Activated naive CD8-positive, alpha-beta T cell (primary cell): ENCODE data around the gene WFS1.
A peak's percentile ranks its signal among the peaks of the same experiment; 100 is the strongest.

Source experiments
- H3K27ac Mint-ChIP-seq: one replicate; pipeline ENCODE4 v1.8.0; 2021; ENCODE audit warnings: mixed read lengths
- H3K27me3 Mint-ChIP-seq: one replicate; pipeline ENCODE4 v1.8.0; 2021; ENCODE audit warnings: mixed read lengths
- H3K36me3 Mint-ChIP-seq: one replicate; pipeline ENCODE4 v1.8.0; 2021; ENCODE audit warnings: mixed read lengths
- H3K4me1 Mint-ChIP-seq: one replicate; pipeline ENCODE4 v1.8.0; 2021; ENCODE audit warnings: low read depth, mixed read lengths
- H3K4me3 Mint-ChIP-seq: one replicate; pipeline ENCODE4 v1.8.0; 2021; ENCODE audit warnings: mild to moderate bottlenecking, mixed read lengths
- H3K9me3 Mint-ChIP-seq: one replicate; pipeline ENCODE4 v1.8.0; 2021; ENCODE audit warnings: low read depth, mixed read lengths

Gene WFS1

DNA sequence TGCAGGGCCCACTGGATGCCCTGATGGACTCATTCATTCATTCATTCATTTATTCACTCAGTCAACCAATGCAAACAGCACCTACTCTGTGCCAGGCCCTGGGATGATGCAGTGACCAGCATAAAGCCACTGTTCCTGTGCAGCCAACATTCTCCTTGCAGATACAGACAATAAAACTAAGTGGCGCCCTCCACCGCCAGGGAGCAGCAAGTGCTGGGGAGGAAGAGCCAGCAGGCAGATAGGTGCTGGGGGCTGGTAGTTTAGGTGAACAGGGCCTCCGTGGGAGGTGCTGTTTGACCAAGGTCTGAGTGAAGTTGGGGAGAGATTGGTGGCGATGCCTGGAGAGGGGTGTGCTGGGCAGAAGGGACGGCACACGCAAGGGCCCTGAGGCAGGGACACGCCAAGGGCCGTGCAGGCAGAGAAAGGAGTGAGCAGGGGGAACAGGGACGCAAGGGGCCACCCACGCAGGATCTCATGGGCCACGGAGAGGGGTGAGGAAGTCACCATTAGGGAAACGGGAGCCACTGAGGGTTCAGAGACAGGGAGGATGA lies 65.5 kb downstream of the WFS1 start:
- no peaks in the 10 kb centered on the region for H3K36me3 Mint-ChIP-seq
- H3K4me1 Mint-ChIP-seq = peaks cover 13% of the 10 kb centered on the region
- no peak overlapping the region for H3K27ac Mint-ChIP-seq
- no peak overlapping the region for H3K4me3 Mint-ChIP-seq
- H3K27me3 Mint-ChIP-seq = peaks cover 21% of the 10 kb centered on the region
- H3K9me3 Mint-ChIP-seq = no peaks in the 10 kb centered on the region

- Mint-ChIP-seq H3K4me1 (peaks cover 13% of the 10 kb centered on the region), H3K4me3 (no peak overlapping the region), H3K27ac (no peak overlapping the region), H3K9me3 (no peaks in the 10 kb centered on the region), H3K27me3 (peaks cover 25% of the 10 kb centered on the region), H3K36me3 (no peaks in the 10 kb centered on the region)
These were observed 66.5 kb downstream of the WFS1 start for GRCh38 chr4:6336166-6336565.

GRCh38 chr4:6337331-6337935 lies 67.8 kb downstream of the WFS1 start:
- no peak overlapping the region for H3K27ac Mint-ChIP-seq
- H3K36me3 Mint-ChIP-seq = no peaks in the 10 kb centered on the region
- H3K4me3 Mint-ChIP-seq = no peak overlapping the region
- no peaks in the 10 kb centered on the region for H3K9me3 Mint-ChIP-seq
- H3K27me3 Mint-ChIP-seq = peaks cover 28% of the 10 kb centered on the region
- peaks cover 13% of the 10 kb centered on the region for H3K4me1 Mint-ChIP-seq

- peak overlapping the region; percentile 10 for H3K4me3 Mint-ChIP-seq
- H3K27ac Mint-ChIP-seq = no peak overlapping the region
- H3K36me3 Mint-ChIP-seq = no peaks in the 10 kb centered on the region
These were observed 68.7 kb downstream of the WFS1 start for GRCh38 chr4:6338175-6338950.

GRCh38 chr4:6338951-6339817 lies 69.5 kb downstream of the WFS1 start:
- peaks cover 23% of the 10 kb centered on the region for H3K27me3 Mint-ChIP-seq
- H3K9me3 Mint-ChIP-seq = no peaks in the 10 kb centered on the region
- no peak overlapping the region for H3K4me3 Mint-ChIP-seq
- H3K27ac Mint-ChIP-seq = no peak overlapping the region
- H3K36me3 Mint-ChIP-seq = no peaks in the 10 kb centered on the region
- H3K4me1 Mint-ChIP-seq = peaks cover 13% of the 10 kb centered on the region

More at GRCh38 chr4:6338175-6338950, 68.7 kb downstream of the WFS1 start:
- H3K4me1 Mint-ChIP-seq = peaks cover 13% of the 10 kb centered on the region
- H3K27me3 Mint-ChIP-seq = peaks cover 24% of the 10 kb centered on the region
- H3K9me3 Mint-ChIP-seq = no peaks in the 10 kb centered on the region

- Mint-ChIP-seq H3K4me3 (no peak overlapping the region), H3K27me3 (peaks cover 22% of the 10 kb centered on the region), H3K36me3 (no peaks in the 10 kb centered on the region), H3K27ac (no peak overlapping the region), H3K9me3 (no peaks in the 10 kb centered on the region), H3K4me1 (peaks cover 13% of the 10 kb centered on the region)
These were observed 70.3 kb downstream of the WFS1 start for GRCh38 chr4:6339818-6340445.

DNA sequence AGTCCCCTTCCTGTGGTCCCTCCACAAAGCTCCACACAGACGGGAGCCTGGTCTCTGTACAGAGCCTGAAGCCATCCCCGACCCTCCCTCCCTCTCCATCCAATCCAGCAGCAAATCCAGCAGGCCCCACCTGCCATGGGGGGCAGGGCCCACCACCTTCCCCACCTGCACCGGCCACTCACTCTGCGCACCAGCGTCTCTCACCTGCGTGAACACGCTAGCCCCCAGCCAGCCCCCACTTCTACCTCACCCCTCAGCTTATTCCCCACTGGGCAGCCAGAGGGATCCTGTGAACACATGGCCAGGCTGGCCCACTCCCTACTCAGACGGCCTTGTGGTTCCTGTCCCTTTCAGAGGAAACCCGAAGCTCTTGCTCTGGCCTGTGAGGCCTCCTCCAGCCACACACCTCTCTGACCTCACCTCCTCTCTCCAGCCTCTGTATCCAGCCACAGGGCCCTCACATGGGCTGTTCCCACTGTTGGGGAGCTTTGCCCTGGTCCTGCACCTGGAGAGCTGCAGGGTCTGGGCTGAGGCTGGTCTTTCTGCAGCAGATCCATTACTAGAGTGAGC lies 70.9 kb downstream of the WFS1 start:
- H3K4me1 Mint-ChIP-seq = peaks cover 13% of the 10 kb centered on the region
- peaks cover 17% of the 10 kb centered on the region for H3K27me3 Mint-ChIP-seq
- no peaks in the 10 kb centered on the region for H3K9me3 Mint-ChIP-seq

DNA sequence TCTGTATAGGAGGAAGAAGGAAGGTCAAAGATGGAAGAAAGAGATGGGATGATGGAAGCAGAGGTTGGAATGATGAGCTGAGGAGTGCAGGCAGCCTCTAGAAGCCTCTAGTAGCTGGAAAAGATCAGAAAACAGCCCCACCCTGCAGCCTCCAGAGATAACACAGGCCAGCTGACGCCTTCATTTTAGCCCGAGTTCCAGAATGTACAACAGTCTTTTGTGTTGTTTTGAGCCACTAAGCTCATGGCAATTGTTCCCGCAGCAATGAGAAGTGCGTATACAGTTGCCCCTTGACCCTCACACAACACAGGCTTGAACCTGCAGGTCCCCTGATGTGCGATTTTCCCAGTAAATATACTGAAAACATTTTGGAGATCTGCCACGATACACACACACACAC lies 72.0 kb downstream of the WFS1 start:
- peaks cover 13% of the 10 kb centered on the region for H3K4me1 Mint-ChIP-seq
- peaks cover 17% of the 10 kb centered on the region for H3K27me3 Mint-ChIP-seq
- no peaks in the 10 kb centered on the region for H3K36me3 Mint-ChIP-seq
- H3K9me3 Mint-ChIP-seq = no peaks in the 10 kb centered on the region
- no peak overlapping the region for H3K27ac Mint-ChIP-seq
- no peak overlapping the region for H3K4me3 Mint-ChIP-seq

More for the DNA sequence above, 70.9 kb downstream of the WFS1 start:
- no peaks in the 10 kb centered on the region for H3K36me3 Mint-ChIP-seq
- H3K27ac Mint-ChIP-seq = no peak overlapping the region
- H3K4me3 Mint-ChIP-seq = no peak overlapping the region

GRCh38 chr4:6342530-6343293 lies 73.1 kb downstream of the WFS1 start:
- no peak overlapping the region for H3K4me3 Mint-ChIP-seq
- peaks cover 13% of the 10 kb centered on the region for H3K27me3 Mint-ChIP-seq
- no peaks in the 10 kb centered on the region for H3K9me3 Mint-ChIP-seq
- H3K36me3 Mint-ChIP-seq = no peaks in the 10 kb centered on the region
- no peak overlapping the region for H3K27ac Mint-ChIP-seq
- H3K4me1 Mint-ChIP-seq = peaks cover 10% of the 10 kb centered on the region

DNA sequence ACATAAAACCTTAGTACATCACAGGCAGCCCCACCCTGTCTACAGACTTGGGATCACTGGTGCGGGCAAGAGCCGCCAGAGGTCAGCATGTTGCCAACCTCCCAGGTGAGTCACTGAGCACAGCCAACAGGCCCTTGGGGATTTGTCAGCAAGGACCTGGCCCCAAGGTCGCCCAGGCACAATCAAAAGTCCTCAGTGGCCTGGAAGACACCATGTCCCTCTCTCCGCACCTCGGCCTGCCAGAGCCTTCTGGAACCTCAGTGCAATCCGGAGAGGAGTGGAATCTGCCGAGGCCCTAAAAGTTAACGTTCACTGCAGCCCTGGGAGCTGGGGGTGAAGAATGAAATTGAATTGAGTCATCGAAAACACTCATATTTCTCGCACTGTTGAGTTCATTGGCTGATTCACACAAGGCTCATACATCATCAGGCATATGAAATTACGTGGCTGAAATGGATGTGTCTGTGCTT lies 74.3 kb downstream of the WFS1 start:
- H3K4me3 Mint-ChIP-seq = no peak overlapping the region
- H3K9me3 Mint-ChIP-seq = no peaks in the 10 kb centered on the region
- H3K36me3 Mint-ChIP-seq = no peaks in the 10 kb centered on the region
- H3K27ac Mint-ChIP-seq = no peak overlapping the region
- peaks cover 8% of the 10 kb centered on the region for H3K27me3 Mint-ChIP-seq
- no peaks in the 10 kb centered on the region for H3K4me1 Mint-ChIP-seq

DNA sequence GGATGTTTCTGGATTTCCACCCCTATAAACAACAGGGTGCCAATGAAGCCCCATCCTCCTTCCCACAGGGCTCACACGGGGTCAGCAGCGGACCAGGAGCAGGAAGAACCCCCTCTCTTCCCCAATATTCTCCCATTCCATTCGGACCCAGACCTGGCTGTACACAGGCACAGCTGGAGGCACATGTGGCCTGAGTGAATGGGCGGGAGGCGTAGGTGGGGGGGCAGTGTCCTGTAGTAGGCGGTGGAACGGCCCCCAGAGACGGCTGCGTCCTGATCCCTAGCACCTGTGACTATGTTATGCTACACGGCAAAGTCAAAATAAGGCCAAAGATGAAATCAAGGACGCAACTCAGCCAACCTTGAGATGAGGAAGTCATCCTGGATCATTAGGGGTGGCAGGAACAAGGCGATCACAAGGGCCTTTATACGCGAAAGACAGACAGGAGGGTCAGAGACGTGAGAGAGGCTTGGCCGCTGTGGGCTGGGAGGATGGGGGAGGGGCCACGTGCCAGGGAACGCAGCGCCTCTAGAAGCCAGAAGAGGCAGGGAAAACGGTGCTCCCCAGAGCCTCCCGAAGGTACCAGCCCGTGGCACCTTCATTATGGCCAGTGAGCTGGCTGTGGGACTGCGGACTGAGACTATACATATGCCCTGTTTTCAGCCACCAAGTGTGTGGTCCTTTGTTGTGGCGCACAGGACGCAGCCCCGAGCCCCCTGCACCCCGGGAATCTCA lies 75.6 kb downstream of the WFS1 start:
- H3K9me3 Mint-ChIP-seq = no peaks in the 10 kb centered on the region
- no peak overlapping the region for H3K4me3 Mint-ChIP-seq
- no peaks in the 10 kb centered on the region for H3K36me3 Mint-ChIP-seq
- H3K27me3 Mint-ChIP-seq = peaks cover 7% of the 10 kb centered on the region
- H3K4me1 Mint-ChIP-seq = no peaks in the 10 kb centered on the region
- no peak overlapping the region for H3K27ac Mint-ChIP-seq

DNA sequence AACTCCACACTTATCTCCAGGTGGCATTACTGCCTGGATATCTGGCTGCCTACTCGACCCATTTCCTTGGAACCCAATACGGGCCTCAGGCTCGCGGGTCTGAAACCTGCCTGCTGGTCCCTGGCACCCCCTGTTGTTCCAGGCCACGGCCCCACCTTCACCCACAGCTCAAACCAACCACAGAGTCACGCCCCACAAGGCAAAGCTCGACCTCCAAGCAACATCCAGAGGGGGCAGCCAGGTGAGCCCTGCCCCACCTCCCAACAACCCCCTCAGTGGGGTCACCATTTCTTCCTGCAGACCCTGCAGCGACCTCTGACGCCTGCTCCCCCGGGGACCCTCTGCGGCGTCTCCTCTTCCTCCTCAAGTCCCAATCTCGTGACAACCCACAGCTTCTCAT lies 76.2 kb downstream of the WFS1 start:
- Mint-ChIP-seq H3K27me3 (peaks cover 3% of the 10 kb centered on the region), H3K27ac (no peak overlapping the region), H3K9me3 (no peaks in the 10 kb centered on the region), H3K36me3 (no peaks in the 10 kb centered on the region), H3K4me1 (no peaks in the 10 kb centered on the region), H3K4me3 (no peak overlapping the region)
